ENCODE data around the gene TRABD.

- TF ChIP-seq CTCF (IDR thresholded peaks at IDR 0.05) (no peak), POLR2A (IDR thresholded peaks at IDR 0.05) (no peak), EP300 (IDR thresholded peaks at IDR 0.05) (no peak)
Measured at GRCh38 chr22:50202130-50202666, 16.5 kb downstream of the TRABD start.
